HL-60 (cell line): ENCODE results near the gene SNORC.

Experiments
- CTCF ChIP-seq: IDR thresholded peaks from one replicate; pipeline ENCODE4 v1.5.1; 2011; ENCODE audit warnings: low read length, control low read depth, inconsistent platforms; ENCODE audit not compliant: insufficient read depth
- POLR2AphosphoS5 ChIP-seq: IDR thresholded peaks from 2 replicates; pipeline ENCODE4 v1.6.1; 2012; ENCODE audit warnings: low read depth
- REST ChIP-seq: IDR thresholded peaks from 2 replicates; pipeline ENCODE4 v1.6.1; 2012; ENCODE audit warnings: low read depth; ENCODE audit not compliant: insufficient replicate concordance
- SPI1 ChIP-seq: IDR thresholded peaks from 2 replicates; pipeline ENCODE4 v1.6.1; 2012; ENCODE audit warnings: low read depth, mild to moderate bottlenecking, borderline replicate concordance

GRCh38 chr2:232870018-232870765 lies at the start of gene SNORC:
- no peak for TF ChIP-seq CTCF
- TF ChIP-seq POLR2AphosphoS5 = no peak
- TF ChIP-seq REST = no peak
- TF ChIP-seq SPI1 = no peak
